Glutamatergic neuron (in vitro differentiated cells): Measurements from ENCODE around the gene KCNH2. TPM values are rescaled to one million over a fixed set of nuclear protein-coding genes. Genes with fewer than 3 reads are reported as not detected.

Experiments used
- DNase-seq: peaks from one replicate; pipeline ENCODE4 v3.0.0; 2022
- H3K27ac Mint-ChIP-seq: one replicate; pipeline ENCODE4 v1.8.0; 2020; ENCODE audit warnings: mild to moderate bottlenecking, mixed read lengths, inconsistent platforms; ENCODE audit not compliant: unreplicated experiment
- H3K27me3 Mint-ChIP-seq: one replicate; pipeline ENCODE4 v1.8.0; 2020; ENCODE audit warnings: mild to moderate bottlenecking, moderate library complexity, mixed read lengths, inconsistent platforms; ENCODE audit not compliant: unreplicated experiment
- H3K36me3 Mint-ChIP-seq: one replicate; pipeline ENCODE4 v1.8.0; 2020; ENCODE audit warnings: mild to moderate bottlenecking, mixed read lengths, inconsistent platforms; ENCODE audit not compliant: unreplicated experiment
- H3K4me1 Mint-ChIP-seq: one replicate; pipeline ENCODE4 v1.8.0; 2020; ENCODE audit warnings: mild to moderate bottlenecking, low read depth, mixed read lengths, inconsistent platforms; ENCODE audit not compliant: unreplicated experiment
- H3K4me3 Mint-ChIP-seq: one replicate; pipeline ENCODE4 v1.8.0; 2020; ENCODE audit warnings: mild to moderate bottlenecking, mixed read lengths, inconsistent platforms; ENCODE audit not compliant: unreplicated experiment
- H3K9me3 Mint-ChIP-seq: one replicate; pipeline ENCODE4 v1.8.0; 2020; ENCODE audit warnings: mild to moderate bottlenecking, moderate library complexity, mixed read lengths, inconsistent platforms; ENCODE audit not compliant: unreplicated experiment
- CTCF ChIP-seq: fragments of 200-600 bp; sonication (generic); IDR thresholded peaks from one replicate; pipeline ENCODE4 v1.5.0; 2021; ENCODE audit not compliant: partially characterized antibody, unreplicated experiment
- total RNA-seq: library from RNA; stranded (reverse); fragmentation: NEBNext Ultra II Directional; extraction: Animal tissue kit (Norgen Biotek cat#: 25700); gene quantifications from one replicate; pipeline ENCODE4 v1.2.1, GENCODE V29; 2021; ENCODE audit not compliant: unreplicated experiment

The KCNH2 gene
- total RNA-seq, 1 donor from 2014 or later, result 73.7 TPM

- no peak for DNase-seq
- H3K4me1 Mint-ChIP-seq, result no peaks in the 10 kb centered on the region
- TF ChIP-seq CTCF, result no peak
- peaks cover 2% of the 10 kb centered on the region for H3K9me3 Mint-ChIP-seq
- no peaks in the 10 kb centered on the region for H3K36me3 Mint-ChIP-seq
- H3K27me3 Mint-ChIP-seq, result peaks cover 6% of the 10 kb centered on the region
- H3K4me3 Mint-ChIP-seq, result no peak overlapping the region
- H3K27ac Mint-ChIP-seq, result no peak overlapping the region
These were observed 60.2 kb downstream of the KCNH2 start for GRCh38 chr7:150917969-150918368.

DNA sequence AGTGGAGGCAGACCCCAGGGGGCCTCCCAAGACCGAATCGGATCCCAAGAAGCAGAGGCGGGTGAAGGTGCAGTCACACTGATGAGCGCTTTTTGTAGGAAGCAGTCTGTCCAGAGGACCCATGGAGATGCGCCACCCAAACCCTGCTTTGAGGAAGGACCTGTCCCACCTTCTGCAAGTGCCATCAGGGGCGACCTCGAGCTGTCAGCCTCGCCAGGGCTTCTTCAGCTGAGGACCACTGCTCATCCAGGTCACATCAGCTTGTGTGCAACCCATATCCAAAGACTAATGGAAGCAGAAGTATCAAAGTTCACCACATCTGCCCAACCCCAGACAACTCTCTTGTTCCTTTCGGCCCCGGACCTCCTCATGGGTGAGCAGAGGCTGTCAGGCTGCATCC, 61.5 kb downstream of the KCNH2 start:
- Mint-ChIP-seq H3K4me1 (no peaks in the 10 kb centered on the region), H3K27me3 (peaks cover 3% of the 10 kb centered on the region), H3K9me3 (peaks cover 2% of the 10 kb centered on the region), H3K36me3 (peaks cover 5% of the 10 kb centered on the region), H3K4me3 (no peak overlapping the region), H3K27ac (no peak overlapping the region)
- TF ChIP-seq CTCF, result no peak
- DNase-seq, result no peak

DNA sequence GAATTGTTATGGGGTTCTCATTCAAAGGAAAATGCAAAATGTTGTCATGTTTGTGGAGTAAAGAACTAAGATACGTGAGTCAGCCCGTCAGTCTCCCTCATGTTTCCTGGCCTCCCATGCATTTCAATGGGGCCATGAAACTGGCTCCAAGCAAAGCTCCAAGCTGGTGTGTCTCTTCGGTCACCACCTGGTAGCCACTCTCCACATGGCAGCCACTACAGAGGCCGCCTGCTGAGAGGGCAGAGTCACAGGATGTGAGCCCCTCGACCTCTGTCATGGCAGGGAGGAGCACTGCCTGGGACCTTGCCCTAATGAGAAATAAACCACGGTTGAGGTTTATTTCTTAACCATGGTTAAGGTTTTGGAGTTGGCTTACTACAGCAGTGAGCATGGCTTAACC, 63.2 kb downstream of the KCNH2 start:
- DNase-seq, result no peak
- TF ChIP-seq CTCF, result no peak
- Mint-ChIP-seq H3K4me3 (no peak overlapping the region), H3K36me3 (peaks cover 5% of the 10 kb centered on the region), H3K4me1 (no peaks in the 10 kb centered on the region), H3K27me3 (peaks cover 6% of the 10 kb centered on the region), H3K9me3 (peaks cover 2% of the 10 kb centered on the region), H3K27ac (no peak overlapping the region)

DNA sequence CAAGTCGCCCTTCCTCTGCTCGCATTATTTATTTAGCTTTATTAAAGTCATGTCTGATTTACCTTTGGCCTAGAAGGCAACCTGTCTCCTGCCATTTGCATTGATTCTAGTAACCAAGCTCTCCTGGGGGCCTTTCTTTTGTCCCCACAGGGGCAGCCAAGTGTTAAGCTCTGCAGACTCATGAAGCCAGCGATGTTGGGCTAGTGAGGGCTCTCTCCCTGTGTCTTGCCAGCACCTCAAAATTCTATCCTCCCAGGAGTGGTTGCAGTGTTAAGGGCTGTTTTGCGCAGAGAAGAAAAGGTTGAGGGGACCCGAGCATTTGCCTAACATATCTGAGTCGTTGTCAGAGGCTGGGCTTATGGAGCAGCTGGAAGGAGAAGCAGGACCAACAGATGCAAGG, 63.9 kb downstream of the KCNH2 start:
- Mint-ChIP-seq H3K4me1 (no peaks in the 10 kb centered on the region), H3K27ac (no peak overlapping the region), H3K27me3 (peaks cover 6% of the 10 kb centered on the region), H3K36me3 (peaks cover 5% of the 10 kb centered on the region), H3K4me3 (no peak overlapping the region), H3K9me3 (peaks cover 2% of the 10 kb centered on the region)
- TF ChIP-seq CTCF, result no peak
- DNase-seq, result no peak

DNA sequence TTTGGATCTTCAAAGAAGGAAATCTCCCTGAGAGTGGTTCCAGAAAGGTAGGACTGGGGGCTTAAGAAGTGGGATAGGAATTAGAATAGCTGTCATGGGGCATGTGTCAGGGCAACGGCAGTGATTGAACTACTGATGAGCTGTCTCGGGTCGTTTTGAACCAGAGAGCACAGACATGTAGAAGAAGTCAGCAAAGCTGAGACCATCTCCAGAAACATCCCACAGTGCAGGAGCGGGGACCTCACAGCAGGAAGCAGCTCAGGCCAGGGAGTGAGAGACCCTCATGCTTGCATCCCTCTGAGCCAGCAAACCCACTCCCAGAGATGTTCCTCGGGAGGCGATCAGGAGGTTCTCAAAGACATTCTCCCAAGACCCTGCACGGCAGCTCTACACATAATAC, 65.7 kb downstream of the KCNH2 start:
- DNase-seq, result no peak
- peaks cover 5% of the 10 kb centered on the region for H3K36me3 Mint-ChIP-seq
- H3K27me3 Mint-ChIP-seq, result peaks cover 6% of the 10 kb centered on the region
- no peak for TF ChIP-seq CTCF
- no peaks in the 10 kb centered on the region for H3K4me1 Mint-ChIP-seq
- no peak overlapping the region for H3K27ac Mint-ChIP-seq
- no peak overlapping the region for H3K4me3 Mint-ChIP-seq
- peaks cover 2% of the 10 kb centered on the region for H3K9me3 Mint-ChIP-seq
